ENCODE measurements around the gene CSTF3. TPM values are rescaled to one million over a fixed set of nuclear protein-coding genes. Genes with fewer than 3 reads are reported as not detected.
"Not testable (repeated sequence)": the region's sequence is repeated elsewhere in the genome, so short reads cannot be mapped to it uniquely, and the experiment has no call there.

The CSTF3 gene
- total and polyA plus RNA-seq, 7 experiments from 2014 or later: 14.6 to 38.6 (median 23.7) TPM

DNA sequence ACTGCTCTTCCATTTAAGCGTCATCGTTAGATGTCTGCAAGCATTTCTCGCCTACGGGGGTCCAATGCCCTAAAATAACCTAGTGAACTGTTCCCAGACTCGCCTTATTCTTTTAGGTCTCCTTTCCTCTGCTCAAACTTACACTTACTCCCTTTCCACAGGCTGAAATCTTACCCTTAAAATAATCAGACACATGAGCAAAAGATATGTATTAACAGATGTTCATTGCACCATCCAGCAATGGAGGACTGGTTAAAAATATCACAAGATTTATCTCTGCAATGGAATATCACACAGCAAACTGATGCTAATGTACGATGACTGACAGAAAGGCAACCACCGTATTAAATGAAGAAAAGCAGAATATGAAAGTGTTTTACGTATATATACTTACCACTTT is 1.6 kb upstream of the CSTF3 start:
- no peak overlapping the region for H3K4me3 ChIP-seq (ENCODE audit: low read length)
- H3K27ac ChIP-seq (ENCODE audit: low read depth, low read length): no peak overlapping the region
- ATAC-seq (no peak), DNase-seq (no peak)
- Mint-ChIP-seq H3K4me3 (peak overlapping the region; percentile 47 to 100 (median 62)), H3K9me3 (peaks cover 0 to 1% (median 0%) of the 10 kb centered on the region in 11 donors), H3K27ac (peak overlapping the region in 5 of 9 donors; percentile 0 to 80 (median 28)), H3K4me1 (peaks cover 32 to 49% (median 44%) of the 10 kb centered on the region in 7 donors), H3K36me3 (peaks cover 0 to 13% (median 8%) of the 10 kb centered on the region in 5 donors), H3K27me3 (no peaks in the 10 kb centered on the region)
- intact Hi-C loops (cut with micrococcal nuclease): loop anchor here (5.0 to 10.0 kb wide), 4 partner anchors 151 to 1796 kb away; partner anchors contain the start of genes APIP (in 1 of the 2), DCDC1 (in 1 of the 2), DNAJC24 (in 1 of the 2) and PDHX (in 1 of the 2)
- ChIA-PET CTCF (interaction anchor here (0.6 to 1.1 kb wide), 2 partner anchors 93 to 170 kb away, joined by 5 to 6 read pairs; no protein-coding TSS in a partner anchor), POLR2A (no interaction called here)
- peaks cover 9 to 18% of the 10 kb centered on the region in 2 donors for H3K4me1 ChIP-seq (ENCODE audit: control insufficient read depth in 2 of 2, insufficient read depth in 2 of 2, low read length in 2 of 2)
- H3K27me3 ChIP-seq (ENCODE audit: control insufficient read depth in 2 of 2, insufficient read depth in 2 of 2, low read length in 2 of 2): no peaks in the 10 kb centered on the region
- peaks cover 0 to 9% (median 0%) of the 10 kb centered on the region in 3 experiments for H3K36me3 ChIP-seq (ENCODE audit: control insufficient read depth in 2 of 3, insufficient read depth in 3 of 3, low read length in 3 of 3)
- no peaks in the 10 kb centered on the region for H3K9me3 ChIP-seq (ENCODE audit: control insufficient read depth in 2 of 3, low read length in 3 of 3)

DNA sequence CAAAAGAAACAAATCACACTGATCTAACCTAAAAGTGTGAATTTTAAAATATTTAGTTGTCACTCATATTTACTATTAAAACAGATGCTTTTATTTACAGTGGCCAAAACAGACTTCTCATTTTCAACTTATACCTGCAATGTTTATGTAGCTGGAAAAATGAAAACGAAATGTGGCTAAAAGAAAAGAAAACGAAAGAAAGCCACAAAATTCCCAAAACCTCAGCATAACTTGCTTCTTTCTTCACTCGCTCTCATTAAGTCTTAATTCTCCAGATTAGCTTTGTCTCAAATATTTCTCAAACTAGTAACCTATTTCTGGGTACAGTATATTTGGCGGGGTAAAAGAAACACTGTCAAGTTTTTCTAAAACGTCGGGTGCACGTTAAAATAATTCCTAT is 693 bp downstream of the CSTF3 start:
- CTCF ChIA-PET: interaction anchor here (1.0 to 1.3 kb wide), 3 partner anchors 139 to 576 kb away, joined by 3 to 4 read pairs (median 3); partner anchors contain the start of gene CD59
- H3K4me1 Mint-ChIP-seq: peaks cover 46 to 72% (median 63%) of the 10 kb centered on the region in 7 donors

DNA sequence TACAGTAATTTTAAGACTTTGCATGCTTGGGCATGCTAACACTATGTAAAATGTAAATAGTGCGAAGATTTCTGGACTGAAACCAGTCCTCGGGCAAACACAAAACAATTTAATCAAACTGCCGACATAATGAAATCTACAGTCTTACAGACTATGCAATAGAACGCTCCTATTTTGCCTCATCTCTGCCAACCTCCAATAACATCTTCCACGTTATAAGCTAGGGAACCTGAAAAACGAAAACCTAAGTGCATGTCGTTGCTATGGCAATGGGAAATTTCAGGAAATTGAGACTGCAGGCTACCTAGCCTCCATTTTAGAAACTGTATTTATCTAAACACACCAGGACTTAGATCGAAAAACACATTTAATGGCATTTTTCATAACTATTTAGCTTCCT is 1.1 kb downstream of the CSTF3 start:
- H3K36me3 Mint-ChIP-seq: peaks cover 4 to 19% (median 14%) of the 10 kb centered on the region in 5 donors
- Histone ChIP-seq H3K27me3 (ENCODE audit: control insufficient read depth in 2 of 2, insufficient read depth in 2 of 2, low read length in 2 of 2) (no peaks in the 10 kb centered on the region), H3K36me3 (ENCODE audit: control insufficient read depth in 2 of 3, insufficient read depth in 3 of 3, low read length in 3 of 3) (peaks cover 0 to 9% (median 0%) of the 10 kb centered on the region in 3 experiments), H3K9me3 (ENCODE audit: control insufficient read depth in 2 of 3, low read length in 3 of 3) (no peaks in the 10 kb centered on the region), H3K4me1 (ENCODE audit: control insufficient read depth in 2 of 2, insufficient read depth in 2 of 2, low read length in 2 of 2) (peaks cover 11 to 23% of the 10 kb centered on the region in 2 donors), H3K4me3 (ENCODE audit: low read length) (peak overlapping the region; percentile 97), H3K27ac (ENCODE audit: low read depth, low read length) (peak overlapping the region; percentile 84)
- intact Hi-C loops (cut with micrococcal nuclease): loop anchor here (2.0 to 10.0 kb wide), 11 partner anchors 148 to 1793 kb away; partner anchors contain the start of genes C11orf91 (in 2 of the 2), ABTB2 (in 1 of the 2), APIP (in 1 of the 2) and CD59 (in 1 of the 2)
- no peak for ATAC-seq
- H3K27me3 Mint-ChIP-seq: no peaks in the 10 kb centered on the region
- ChIA-PET POLR2A (interaction anchor here (0.8 to 1.9 kb wide), 2 partner anchors 174 to 577 kb away, joined by 3 to 5 read pairs; partner anchors contain the start of gene EIF3M), CTCF (interaction anchor here (0.9 to 1.1 kb wide), 3 partner anchors 139 to 577 kb away, joined by 3 to 6 read pairs (median 4); partner anchors contain the start of gene CD59)
- peaks cover 48 to 75% (median 66%) of the 10 kb centered on the region in 7 donors for H3K4me1 Mint-ChIP-seq
- H3K4me3 Mint-ChIP-seq: peak overlapping the region; percentile 95 to 100 (median 100)
- no peak for DNase-seq
- H3K9me3 Mint-ChIP-seq: peaks cover 0 to 1% (median 0%) of the 10 kb centered on the region in 11 donors
- peak overlapping the region; percentile 46 to 100 (median 97) for H3K27ac Mint-ChIP-seq

More for the DNA sequence above, 693 bp downstream of the CSTF3 start:
- intact Hi-C loops (cut with micrococcal nuclease): loop anchor here (2.0 to 10.0 kb wide), 11 partner anchors 148 to 1793 kb away; partner anchors contain the start of genes C11orf91 (in 2 of the 2), ABTB2 (in 1 of the 2), APIP (in 1 of the 2) and CD59 (in 1 of the 2)
- Mint-ChIP-seq H3K9me3 (peaks cover 0 to 1% (median 0%) of the 10 kb centered on the region in 11 donors), H3K27me3 (no peaks in the 10 kb centered on the region), H3K4me3 (peak overlapping the region; percentile 95 to 100 (median 100)), H3K36me3 (peaks cover 2 to 18% (median 11%) of the 10 kb centered on the region in 5 donors), H3K27ac (peak overlapping the region; percentile 95 to 100 (median 99))
- ATAC-seq: no peak
- no peaks in the 10 kb centered on the region for H3K9me3 ChIP-seq (ENCODE audit: control insufficient read depth in 2 of 3, low read length in 3 of 3)
- H3K4me3 ChIP-seq (ENCODE audit: low read length): peak overlapping the region; percentile 97
- H3K4me1 ChIP-seq (ENCODE audit: control insufficient read depth in 2 of 2, insufficient read depth in 2 of 2, low read length in 2 of 2): peaks cover 11 to 23% of the 10 kb centered on the region in 2 donors
- POLR2A ChIA-PET: interaction anchor here (0.8 to 1.9 kb wide), 6 partner anchors 25 to 577 kb away, joined by 3 to 5 read pairs (median 4); partner anchors contain the start of gene EIF3M
- peaks cover 0 to 9% (median 0%) of the 10 kb centered on the region in 3 experiments for H3K36me3 ChIP-seq (ENCODE audit: control insufficient read depth in 2 of 3, insufficient read depth in 3 of 3, low read length in 3 of 3)
- DNase-seq: no peak
- H3K27ac ChIP-seq (ENCODE audit: low read depth, low read length): peak overlapping the region; percentile 84
- H3K27me3 ChIP-seq (ENCODE audit: control insufficient read depth in 2 of 2, insufficient read depth in 2 of 2, low read length in 2 of 2): no peaks in the 10 kb centered on the region

GRCh38 chr11:33159378-33159867 is 1.9 kb downstream of the CSTF3 start:
- H3K27ac ChIP-seq (ENCODE audit: low read depth, low read length); H3K4me3 ChIP-seq (ENCODE audit: low read length); H3K9me3 Mint-ChIP-seq; H3K9me3 ChIP-seq (ENCODE audit: control insufficient read depth in 2 of 3, low read length in 3 of 3); H3K36me3 ChIP-seq (ENCODE audit: control insufficient read depth in 2 of 3, insufficient read depth in 3 of 3, low read length in 3 of 3); POLR2A ChIA-PET; H3K27me3 ChIP-seq (ENCODE audit: control insufficient read depth in 2 of 2, insufficient read depth in 2 of 2, low read length in 2 of 2); intact Hi-C loops (cut with micrococcal nuclease); ATAC-seq; DNase-seq; H3K27me3 Mint-ChIP-seq: not testable (repeated sequence)
- H3K4me1 ChIP-seq (ENCODE audit: control insufficient read depth in 2 of 2, insufficient read depth in 2 of 2, low read length in 2 of 2): peaks cover 11 to 23% of the 10 kb centered on the region in 2 donors
- Mint-ChIP-seq H3K4me3 (peak overlapping the region; percentile 95 to 100 (median 100)), H3K36me3 (peaks cover 4 to 21% (median 15%) of the 10 kb centered on the region in 5 donors), H3K4me1 (peaks cover 53 to 79% (median 71%) of the 10 kb centered on the region in 7 donors), H3K27ac (peak overlapping the region in 4 of 9 donors; percentile 5 to 100 (median 86))
- CTCF ChIA-PET: interaction anchor here (0.9 kb wide), 1 partner anchor 206 kb away, joined by 6 read pairs; no protein-coding TSS in a partner anchor

GRCh38 chr11:33158596-33159275 is 2.5 kb downstream of the CSTF3 start:
- no peak overlapping the region for H3K4me3 ChIP-seq (ENCODE audit: low read length)
- Mint-ChIP-seq H3K4me1 (peaks cover 53 to 83% (median 74%) of the 10 kb centered on the region in 7 donors), H3K4me3 (peak overlapping the region; percentile 69 to 100 (median 88)), H3K9me3 (peaks cover 0 to 1% (median 0%) of the 10 kb centered on the region in 11 donors), H3K27me3 (no peaks in the 10 kb centered on the region), H3K27ac (peak overlapping the region in 6 of 9 donors; percentile 5 to 90 (median 56)), H3K36me3 (peaks cover 4 to 22% (median 19%) of the 10 kb centered on the region in 5 donors)
- no peak overlapping the region for H3K27ac ChIP-seq (ENCODE audit: low read depth, low read length)
- intact Hi-C loops (cut with micrococcal nuclease): no loop called here
- H3K4me1 ChIP-seq (ENCODE audit: control insufficient read depth in 2 of 2, insufficient read depth in 2 of 2, low read length in 2 of 2): peaks cover 11 to 23% of the 10 kb centered on the region in 2 donors
- H3K9me3 ChIP-seq (ENCODE audit: control insufficient read depth in 2 of 3, low read length in 3 of 3): no peaks in the 10 kb centered on the region
- no peak for ATAC-seq
- DNase-seq: no peak
- peaks cover 0 to 9% (median 0%) of the 10 kb centered on the region in 3 experiments for H3K36me3 ChIP-seq (ENCODE audit: control insufficient read depth in 2 of 3, insufficient read depth in 3 of 3, low read length in 3 of 3)
- H3K27me3 ChIP-seq (ENCODE audit: control insufficient read depth in 2 of 2, insufficient read depth in 2 of 2, low read length in 2 of 2): no peaks in the 10 kb centered on the region
- POLR2A ChIA-PET: interaction anchor here (0.7 kb wide), 1 partner anchor 10 kb away, joined by 3 read pairs; no protein-coding TSS in a partner anchor
- CTCF ChIA-PET: no interaction called here
